Adrenal gland (tissue), 12 donors: ENCODE measurements around the gene FAM163B. TPM values are rescaled to one million over a fixed set of nuclear protein-coding genes. Genes with fewer than 3 reads are reported as not detected.
A peak's percentile ranks its signal among the peaks of the same experiment; 100 is the strongest.

Source experiments
- DNase-seq, 7 donors: peaks; one replicate each; pipeline ENCODE4 v3.0.0-alpha.2; 2019 to 2020
- H3K27ac ChIP-seq, 5 donors: fragments of 200-600 bp; sonication (generic) in 4 of 5; 1 replicate in 3 of 5; 2 replicates in 2 of 5; pipeline versions ENCODE4 v1.5.1 to v1.8.0; 2016 to 2020; ENCODE audit warnings: mild to moderate bottlenecking in 1 of 5
- H3K27me3 ChIP-seq: fragments of 200-600 bp; 2 replicates; pipeline ENCODE4 v1.8.0; 2021
- H3K36me3 ChIP-seq, 2 donors: fragments of 200-600 bp; replicated peaks in 1 of 2; 1 replicate in 1 of 2; 2 replicates in 1 of 2; pipeline versions ENCODE4 v1.5.1 to v1.8.0; 2018 to 2022
- H3K4me1 ChIP-seq, 2 donors: fragments of 200-600 bp; replicated peaks in 1 of 2; 1 replicate in 1 of 2; 2 replicates in 1 of 2; pipeline versions ENCODE4 v1.5.1 to v1.8.0; 2018 to 2021
- H3K4me3 ChIP-seq, 4 donors: fragments of 200-600 bp; sonication (generic) in 3 of 4; one replicate each; pipeline ENCODE4 v1.5.1; 2016 to 2018
- H3K9me3 ChIP-seq, 3 donors: fragments of 200-600 bp; sonication (generic) in 1 of 3; replicated peaks in 1 of 3; 1 replicate in 2 of 3; 2 replicates in 1 of 3; pipeline versions ENCODE4 v1.5.1 to v1.8.0; 2016 to 2021
- CTCF ChIP-seq, 6 experiments: fragments of 450-650 bp in 4 of 6; fragments of 200-600 bp in 2 of 6; sonication (generic) in 1 of 6; IDR thresholded peaks; 1 replicate in 5 of 6; 2 replicates in 1 of 6; pipeline versions ENCODE4 v1.5.1 to v1.8.0; 2016 to 2021; ENCODE audit warnings: antibody characterized with exemption in 6 of 6, mild to moderate bottlenecking in 2 of 6, moderate library complexity in 1 of 6
- POLR2A ChIP-seq, 2 donors: fragments of 450-650 bp; IDR thresholded peaks; one replicate each; pipeline ENCODE4 v1.6.1; 2017; ENCODE audit warnings: antibody characterized with exemption in 2 of 2, mild to moderate bottlenecking in 2 of 2, moderate library complexity in 1 of 2
- whole genome bisulfite sequencing, 4 donors: extraction: QIAGEN DNeasy Blood & Tissue Kit in 2 of 4; methylation state at CpG; one replicate each; pipeline versions ENCODE4 v1.1.5 to v1.1.7; 2013 to 2017; 5-methylcytosine and 5-hydroxymethylcytosine counted together
- intact Hi-C, 2 donors: fragments of 100-400 bp; cut with DNase I; formaldehyde crosslinking; loops; one replicate each; pipeline versions ENCODE4 v1.14.1 to v1.15.0; 2022 to 2023
- polyA plus RNA-seq, 3 donors: library from polyadenylated mRNA; stranded (reverse); fragments of 200-250 nt in 2 of 3; fragments of 350-450 nt in 1 of 3; fragmentation: Illumina TruSeq in 1 of 3; extraction: RNeasy Lipid Tissue Mini Kit (QIAGEN cat#74804) in 1 of 3; gene quantifications; one replicate each; pipeline ENCODE4 v1.2.3, GENCODE V29; 2013 to 2014
- total RNA-seq, 9 donors: library from RNA; depleted of rRNA in 4 of 9; stranded (reverse); fragments of >200 nt in 4 of 9; fragments of 120-200 nt in 1 of 9; fragmentation: NEBNext Ultra II Directional in 1 of 9; extraction: Animal tissue kit (Norgen Biotek cat#: 25700) in 1 of 9; gene quantifications; one replicate each; pipeline versions ENCODE4 v1.1.0 to v1.2.4, GENCODE V29; 2013 to 2023
- donor health status: healthy with polysubstance abuse.
- donor health status: Bipolar disorder and iron deficiency.
- donor health status: DM: yes; HTN: yes; CAD: no.
- donor health status: DM: no; HTN: no; CAD: no.
- donor health status: DM: no; HTN: no; CAD: no.
- donor health status: DM: yes; HTN: yes; CAD: no.

Gene FAM163B
- total and polyA plus RNA-seq, 12 donors = 0.72 to 14.3 (median 2.5) TPM

- Histone ChIP-seq H3K36me3 (peaks cover 0 to 25% of the 10 kb centered on the region in 2 donors), H3K4me3 (no peak overlapping the region), H3K4me1 (peaks cover 4 to 11% of the 10 kb centered on the region in 2 donors), H3K27me3 (no peaks in the 10 kb centered on the region), H3K9me3 (no peaks in the 10 kb centered on the region), H3K27ac (no peak overlapping the region)
- intact Hi-C loops = no loop called here
- 88 to 93% (median 89%) methylated on average over 10 of the region's 10 CpGs for WGBS, 4 donors
- TF ChIP-seq CTCF (IDR thresholded peaks at IDR 0.05) = no peak
- no peak for TF ChIP-seq POLR2A (IDR thresholded peaks at IDR 0.05)
- DNase-seq = no peak
Observed at GRCh38 chr9:133553123-133553522, 56.1 kb downstream of the FAM163B start.

GRCh38 chr9:133552236-133552635 is 57.0 kb downstream of the FAM163B start:
- no peak for DNase-seq
- WGBS, 4 donors = 87 to 93% (median 91%) methylated on average over 8 of the region's 8 CpGs
- intact Hi-C loops = no loop called here
- TF ChIP-seq CTCF (IDR thresholded peaks at IDR 0.05) = no peak
- no peak for TF ChIP-seq POLR2A (IDR thresholded peaks at IDR 0.05)
- no peaks in the 10 kb centered on the region for H3K27me3 ChIP-seq
- no peak overlapping the region for H3K27ac ChIP-seq
- H3K4me3 ChIP-seq = no peak overlapping the region
- H3K9me3 ChIP-seq = no peaks in the 10 kb centered on the region
- H3K36me3 ChIP-seq = peaks cover 0 to 28% of the 10 kb centered on the region in 2 donors
- H3K4me1 ChIP-seq = peaks cover 0 to 2% of the 10 kb centered on the region in 2 donors

GRCh38 chr9:133551446-133551845 is 57.7 kb downstream of the FAM163B start:
- peaks cover 0 to 28% of the 10 kb centered on the region in 2 donors for H3K36me3 ChIP-seq
- H3K27ac ChIP-seq = no peak overlapping the region
- no peaks in the 10 kb centered on the region for H3K27me3 ChIP-seq
- 80 to 93% (median 84%) methylated on average over 3 to 7 of the region's 7 CpGs for WGBS, 4 donors
- intact Hi-C loops = no loop called here
- H3K9me3 ChIP-seq = no peaks in the 10 kb centered on the region
- TF ChIP-seq CTCF (IDR thresholded peaks at IDR 0.05) (no peak), POLR2A (IDR thresholded peaks at IDR 0.05) (no peak)
- H3K4me1 ChIP-seq = no peaks in the 10 kb centered on the region
- no peak overlapping the region for H3K4me3 ChIP-seq
- DNase-seq = no peak

- intact Hi-C loops = no loop called here
- TF ChIP-seq CTCF (IDR thresholded peaks at IDR 0.05) (no peak), POLR2A (IDR thresholded peaks at IDR 0.05) (no peak)
- no peak for DNase-seq
- no peaks in the 10 kb centered on the region for H3K27me3 ChIP-seq
- peak overlapping the region in 2 of 5 donors; percentile 21 to 89 for H3K27ac ChIP-seq
- peaks cover 0 to 9% of the 10 kb centered on the region in 2 donors for H3K36me3 ChIP-seq
- H3K4me3 ChIP-seq = no peak overlapping the region
- peaks cover 11 to 17% of the 10 kb centered on the region in 2 donors for H3K4me1 ChIP-seq
- no peaks in the 10 kb centered on the region for H3K9me3 ChIP-seq
- 80 to 86% (median 84%) methylated on average over 10 to 15 of the region's 15 CpGs for WGBS, 4 donors
Observed at GRCh38 chr9:133547116-133547515, 62.1 kb downstream of the FAM163B start.
